Measurements from ENCODE around the gene BTBD10. TPM values are rescaled to one million over a fixed set of nuclear protein-coding genes. Genes with fewer than 3 reads are reported as not detected.

BTBD10 gene
- total RNA-seq (27.9 TPM), polyA plus RNA-seq (ENCODE audit: insufficient read depth, low read depth, low replicate concordance) (12.9 TPM)
- long read RNA-seq, donor 1, partial matches to known transcripts: 0 of 7 reads
- long read RNA-seq, donor 1, other reads (novel, unspliced or antisense): 0 of 7 reads
- long read RNA-seq, donor 2, partial matches to known transcripts: 0 of 3 reads
- long read RNA-seq, donor 2, other reads (novel, unspliced or antisense): 0 of 3 reads
- long read RNA-seq, donor 3, transcript BTBD10-201 (9 exons, 2,504 nt): major isoform, 6 of 10 reads
- long read RNA-seq, donor 3, partial matches to known transcripts: 0 of 10 reads
- long read RNA-seq, donor 3, other reads (novel, unspliced or antisense): 0 of 10 reads
- long read RNA-seq, donor 4, partial matches to known transcripts: 0 of 4 reads
- long read RNA-seq, donor 4, other reads (novel, unspliced or antisense): 0 of 4 reads
- long read RNA-seq, donor 5, partial matches to known transcripts: 0 of 1 reads
- long read RNA-seq, donor 5, other reads (novel, unspliced or antisense): 0 of 1 reads
- long read RNA-seq, donor 6, partial matches to known transcripts: 0 of 6 reads
- long read RNA-seq, donor 6, other reads (novel, unspliced or antisense): 0 of 6 reads
- long read RNA-seq, donor 7, transcript BTBD10-208 (8 exons, 1,662 nt): major isoform, 14 of 27 reads
- long read RNA-seq, donor 7, partial matches to known transcripts: 2 of 27 reads
- long read RNA-seq, donor 7, other reads (novel, unspliced or antisense): 8 of 27 reads
- long read RNA-seq, donor 8, transcript BTBD10-201 (9 exons, 2,504 nt): major isoform, 6 of 7 reads
- long read RNA-seq, donor 8, partial matches to known transcripts: 0 of 7 reads
- long read RNA-seq, donor 8, other reads (novel, unspliced or antisense): 0 of 7 reads
- long read RNA-seq, donor 9, partial matches to known transcripts: 0 of 3 reads
- long read RNA-seq, donor 9, other reads (novel, unspliced or antisense): 0 of 3 reads
- long read RNA-seq, donor 10, partial matches to known transcripts: 0 of 7 reads
- long read RNA-seq, donor 10, other reads (novel, unspliced or antisense): 0 of 7 reads

DNA sequence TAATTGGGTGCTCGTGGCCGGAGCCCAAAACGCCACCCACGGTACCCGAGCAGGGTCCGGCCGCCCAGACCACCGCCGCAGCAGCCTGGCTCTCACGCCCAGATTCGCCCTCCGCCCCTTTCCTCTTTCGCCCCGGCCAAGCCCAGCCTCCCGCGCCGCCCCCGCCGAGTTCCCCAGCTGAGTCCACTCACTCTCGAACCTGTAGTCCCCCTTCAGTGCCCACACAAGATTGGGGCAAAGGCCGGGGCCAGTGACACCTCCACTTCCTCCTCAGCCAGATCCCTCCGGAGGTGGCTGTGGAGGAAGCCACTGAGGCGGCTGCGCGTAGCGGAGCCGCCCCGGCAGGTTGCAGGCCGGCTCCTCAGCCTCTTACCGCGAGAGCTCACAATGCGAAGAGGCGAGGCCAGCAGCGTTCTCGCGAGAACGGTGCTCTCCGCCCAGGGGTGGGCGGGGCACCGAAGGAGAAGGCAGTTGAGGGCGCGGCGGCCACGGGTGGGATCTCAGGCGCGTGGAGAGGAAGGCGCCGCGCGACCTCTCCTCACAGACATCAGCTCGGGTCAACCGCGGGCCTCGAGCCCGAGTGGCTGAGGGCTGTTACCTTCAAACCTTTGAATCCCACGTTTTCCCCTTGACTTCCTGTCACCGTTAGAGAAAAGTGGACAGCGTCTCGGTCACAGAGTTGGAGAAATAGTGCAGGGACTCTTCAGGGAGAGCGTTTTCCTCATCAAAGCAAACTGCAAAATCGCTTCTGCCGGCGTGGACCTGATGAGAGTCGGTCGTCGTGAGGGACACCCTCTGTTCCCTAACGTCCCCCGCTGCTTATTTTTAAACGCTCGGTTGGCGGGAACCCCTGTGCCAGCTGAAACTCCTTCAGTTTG, at the start of gene BTBD10:
Gene BTBD10, minus strand, starts transcription at position 322 of the 878 bp plus-strand sequence. CDS start 18,098 bp downstream, outside the sequence.
- H3K9ac ChIP-seq (ENCODE audit: low read length in 3 of 3): peak within 1 kb of the TSS; percentile 77 to 91 (median 89)
- no peaks in the 10 kb centered on the region for H3K27me3 ChIP-seq (ENCODE audit: control insufficient read depth, insufficient read depth, low read length)
- peaks cover 3 to 6% (median 5%) of the 10 kb centered on the region in 3 donors for H3K4me1 ChIP-seq (ENCODE audit: control insufficient read depth in 2 of 3, insufficient read depth in 2 of 3, low read depth in 1 of 3, low read length in 3 of 3)
- no peaks in the 10 kb centered on the region for H3K9me3 ChIP-seq (ENCODE audit: control insufficient read depth in 2 of 3, insufficient read depth in 1 of 3, low read length in 3 of 3)
- TF ChIP-seq, protein P1, sequence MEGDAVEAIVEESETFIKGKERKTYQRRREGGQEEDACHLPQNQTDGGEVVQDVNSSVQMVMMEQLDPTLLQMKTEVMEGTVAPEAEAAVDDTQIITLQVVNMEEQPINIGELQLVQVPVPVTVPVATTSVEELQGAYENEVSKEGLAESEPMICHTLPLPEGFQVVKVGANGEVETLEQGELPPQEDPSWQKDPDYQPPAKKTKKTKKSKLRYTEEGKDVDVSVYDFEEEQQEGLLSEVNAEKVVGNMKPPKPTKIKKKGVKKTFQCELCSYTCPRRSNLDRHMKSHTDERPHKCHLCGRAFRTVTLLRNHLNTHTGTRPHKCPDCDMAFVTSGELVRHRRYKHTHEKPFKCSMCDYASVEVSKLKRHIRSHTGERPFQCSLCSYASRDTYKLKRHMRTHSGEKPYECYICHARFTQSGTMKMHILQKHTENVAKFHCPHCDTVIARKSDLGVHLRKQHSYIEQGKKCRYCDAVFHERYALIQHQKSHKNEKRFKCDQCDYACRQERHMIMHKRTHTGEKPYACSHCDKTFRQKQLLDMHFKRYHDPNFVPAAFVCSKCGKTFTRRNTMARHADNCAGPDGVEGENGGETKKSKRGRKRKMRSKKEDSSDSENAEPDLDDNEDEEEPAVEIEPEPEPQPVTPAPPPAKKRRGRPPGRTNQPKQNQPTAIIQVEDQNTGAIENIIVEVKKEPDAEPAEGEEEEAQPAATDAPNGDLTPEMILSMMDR (IDR thresholded peaks at IDR 0.05; ENCODE audit: borderline replicate concordance, extremely low read depth, insufficient read depth): no peak
- DNase-seq (peak; percentile 95 to 99 (median 97)), FAIRE-seq (no peak)
- intact Hi-C loops (cut with DNase I): no loop called here
- peak within 1 kb of the TSS; percentile 75 to 82 for H3K27ac ChIP-seq (ENCODE audit: low read depth in 2 of 2, low read length in 2 of 2)
- H3K4me3 ChIP-seq (ENCODE audit: low read length in 3 of 3): peak within 1 kb of the TSS; percentile 91 to 92 (median 92)
- no peaks in the 10 kb centered on the region for H3K36me3 ChIP-seq (ENCODE audit: control insufficient read depth in 2 of 3, insufficient read depth in 3 of 3, low read length in 3 of 3)

DNA sequence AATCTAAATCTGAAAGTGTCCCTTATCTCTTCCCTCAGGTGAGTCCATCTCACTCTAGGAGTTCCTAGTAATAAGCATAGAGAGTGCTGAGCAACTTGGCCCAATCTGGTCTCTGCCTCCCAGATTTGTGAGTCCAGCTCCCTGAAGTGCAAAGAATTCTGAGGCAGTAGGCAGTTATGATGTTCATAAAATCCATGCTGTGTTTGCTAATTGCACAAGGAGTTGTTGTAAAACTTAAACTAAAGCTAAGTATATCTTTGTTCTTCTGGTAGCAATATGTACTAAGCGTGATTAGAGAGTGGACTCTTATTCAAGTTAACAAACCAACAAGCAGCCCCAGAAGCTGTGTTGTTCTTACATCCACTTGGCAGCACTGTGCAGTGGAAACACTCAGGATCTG, 40.4 kb upstream of the BTBD10 start:
- H3K27me3 ChIP-seq (ENCODE audit: control insufficient read depth, insufficient read depth, low read length): no peaks in the 10 kb centered on the region
- intact Hi-C loops (cut with DNase I): no loop called here
- no peak overlapping the region for H3K9ac ChIP-seq (ENCODE audit: low read length in 3 of 3)
- H3K36me3 ChIP-seq (ENCODE audit: control insufficient read depth in 2 of 3, insufficient read depth in 3 of 3, low read length in 3 of 3): no peaks in the 10 kb centered on the region
- FAIRE-seq (no peak), DNase-seq (no peak)
- no peak overlapping the region for H3K4me3 ChIP-seq (ENCODE audit: low read length in 3 of 3)
- TF ChIP-seq, protein P1 (IDR thresholded peaks at IDR 0.05; ENCODE audit: borderline replicate concordance, extremely low read depth, insufficient read depth): no peak
- H3K9me3 ChIP-seq (ENCODE audit: control insufficient read depth in 2 of 3, insufficient read depth in 1 of 3, low read length in 3 of 3): no peaks in the 10 kb centered on the region
- no peak overlapping the region for H3K27ac ChIP-seq (ENCODE audit: low read depth in 2 of 2, low read length in 2 of 2)
- H3K4me1 ChIP-seq (ENCODE audit: control insufficient read depth in 2 of 3, insufficient read depth in 2 of 3, low read depth in 1 of 3, low read length in 3 of 3): no peaks in the 10 kb centered on the region

DNA sequence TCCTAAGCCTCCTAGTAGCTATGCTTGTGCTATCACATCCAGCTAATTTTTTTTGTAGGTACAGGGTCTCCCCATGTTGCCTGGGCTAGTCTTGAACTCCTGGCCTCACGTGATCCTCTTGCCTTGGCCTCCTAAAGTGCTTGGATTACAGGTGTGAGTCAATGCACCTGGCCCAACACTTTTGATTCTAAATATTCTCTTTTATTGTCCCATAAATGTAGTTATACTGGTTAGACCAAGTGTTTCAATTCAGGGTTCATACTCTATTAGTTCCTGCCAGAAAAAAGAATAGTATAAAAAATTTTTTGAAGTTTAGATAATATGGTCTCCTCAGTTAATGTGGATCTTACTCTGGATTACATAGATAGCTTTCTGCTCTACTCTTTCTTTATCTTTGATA, 39.5 kb upstream of the BTBD10 start:
- no peaks in the 10 kb centered on the region for H3K36me3 ChIP-seq (ENCODE audit: control insufficient read depth in 2 of 3, insufficient read depth in 3 of 3, low read length in 3 of 3)
- no peak for DNase-seq
- H3K4me3 ChIP-seq (ENCODE audit: low read length in 3 of 3): no peak overlapping the region
- no peak overlapping the region for H3K27ac ChIP-seq (ENCODE audit: low read depth in 2 of 2, low read length in 2 of 2)
- H3K9ac ChIP-seq (ENCODE audit: low read length in 3 of 3): no peak overlapping the region
- intact Hi-C loops (cut with DNase I): no loop called here
- TF ChIP-seq, protein P1 (IDR thresholded peaks at IDR 0.05; ENCODE audit: borderline replicate concordance, extremely low read depth, insufficient read depth): no peak
- no peak for FAIRE-seq
- no peaks in the 10 kb centered on the region for H3K27me3 ChIP-seq (ENCODE audit: control insufficient read depth, insufficient read depth, low read length)
- H3K4me1 ChIP-seq (ENCODE audit: control insufficient read depth in 2 of 3, insufficient read depth in 2 of 3, low read depth in 1 of 3, low read length in 3 of 3): no peaks in the 10 kb centered on the region
- H3K9me3 ChIP-seq (ENCODE audit: control insufficient read depth in 2 of 3, insufficient read depth in 1 of 3, low read length in 3 of 3): no peaks in the 10 kb centered on the region
